Measurements from ENCODE around the gene BHLHE40.

Gene BHLHE40

DNA sequence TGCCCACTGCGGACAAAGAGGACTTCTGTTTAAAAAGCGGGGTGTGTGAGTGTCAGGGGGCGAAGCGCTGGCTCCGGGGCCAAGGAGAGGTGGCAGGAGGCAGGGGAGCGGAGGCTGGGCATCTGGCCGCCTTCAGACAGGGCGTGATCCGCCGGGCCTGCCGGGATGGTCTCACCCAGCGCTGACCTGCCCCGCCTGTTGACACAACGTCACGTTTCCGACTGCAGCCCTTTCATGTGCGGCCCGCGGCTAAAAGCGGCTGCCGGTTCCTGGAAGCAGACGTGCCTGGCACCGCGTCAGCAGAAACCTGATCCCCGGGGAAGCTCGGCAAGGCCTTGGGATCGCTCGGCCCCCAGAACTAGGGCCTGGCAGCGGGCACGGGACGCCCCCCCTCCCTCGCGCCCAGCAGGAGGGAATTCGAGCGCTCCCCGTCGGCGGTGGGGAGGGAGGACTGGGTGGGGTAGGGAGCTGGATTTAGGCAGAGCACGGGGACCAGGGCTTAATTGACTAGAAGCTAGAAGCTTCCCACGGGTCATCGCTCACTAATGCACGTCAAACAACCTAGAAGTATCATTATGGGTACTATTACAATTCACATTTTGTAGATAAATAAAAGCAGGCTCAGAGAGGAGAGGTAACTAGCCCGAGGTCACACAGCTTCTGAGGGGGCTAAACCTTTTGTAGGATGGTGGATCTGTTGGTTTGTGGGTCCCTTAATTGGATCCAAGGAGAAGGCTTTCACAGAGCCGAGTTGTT lies 7.7 kb downstream of the BHLHE40 start:
- Mint-ChIP-seq H3K4me1 (peaks cover 69% of the 10 kb centered on the region), H3K27ac (peak overlapping the region; percentile 100), H3K36me3 (peaks cover 54% of the 10 kb centered on the region), H3K9me3 (no peaks in the 10 kb centered on the region), H3K4me3 (peak overlapping the region; percentile 91)
- ATAC-seq (peak; percentile 85), DNase-seq (ENCODE audit: low spot score in 2 of 2) (peak; percentile 75 to 94)

DNA sequence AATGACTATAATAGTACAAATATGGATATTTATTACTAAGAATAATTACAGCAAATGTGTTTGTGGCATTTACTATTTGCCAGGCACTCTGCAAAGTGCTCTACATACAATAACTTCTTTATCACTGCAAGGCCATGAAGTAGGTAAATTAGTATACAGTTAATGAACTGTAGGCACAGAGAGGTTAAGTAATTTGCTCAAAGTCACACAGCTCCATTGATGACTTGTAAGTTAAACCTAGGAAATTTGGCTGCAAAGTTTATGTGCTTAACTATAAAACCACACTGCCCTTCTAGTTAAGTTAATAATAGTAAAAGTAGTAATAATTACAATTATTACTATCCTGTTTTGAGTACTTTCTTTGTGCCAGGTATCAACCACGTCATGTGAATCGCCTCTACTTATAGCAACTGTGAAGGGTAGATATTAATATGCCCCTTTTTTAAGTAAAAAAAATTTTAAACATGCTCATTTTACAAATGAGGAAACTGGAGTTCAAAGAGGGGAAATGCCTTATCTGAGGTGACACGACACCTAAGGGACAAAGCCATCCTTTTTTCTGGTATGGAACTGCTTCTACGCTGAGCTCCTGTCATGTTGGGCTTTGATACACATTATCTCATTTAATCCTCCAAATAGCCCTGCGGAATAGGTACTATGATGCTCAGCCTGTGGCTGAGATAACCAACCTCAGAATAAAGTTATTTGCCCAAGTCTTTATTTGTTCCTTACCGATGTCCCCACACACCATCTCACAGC lies 8.5 kb downstream of the BHLHE40 start:
- Mint-ChIP-seq H3K9me3 (no peaks in the 10 kb centered on the region), H3K4me1 (peaks cover 77% of the 10 kb centered on the region), H3K4me3 (peak overlapping the region; percentile 91), H3K27ac (peak overlapping the region; percentile 100), H3K36me3 (peaks cover 47% of the 10 kb centered on the region)
- DNase-seq (ENCODE audit: low spot score in 2 of 2) (no peak), ATAC-seq (no peak)

DNA sequence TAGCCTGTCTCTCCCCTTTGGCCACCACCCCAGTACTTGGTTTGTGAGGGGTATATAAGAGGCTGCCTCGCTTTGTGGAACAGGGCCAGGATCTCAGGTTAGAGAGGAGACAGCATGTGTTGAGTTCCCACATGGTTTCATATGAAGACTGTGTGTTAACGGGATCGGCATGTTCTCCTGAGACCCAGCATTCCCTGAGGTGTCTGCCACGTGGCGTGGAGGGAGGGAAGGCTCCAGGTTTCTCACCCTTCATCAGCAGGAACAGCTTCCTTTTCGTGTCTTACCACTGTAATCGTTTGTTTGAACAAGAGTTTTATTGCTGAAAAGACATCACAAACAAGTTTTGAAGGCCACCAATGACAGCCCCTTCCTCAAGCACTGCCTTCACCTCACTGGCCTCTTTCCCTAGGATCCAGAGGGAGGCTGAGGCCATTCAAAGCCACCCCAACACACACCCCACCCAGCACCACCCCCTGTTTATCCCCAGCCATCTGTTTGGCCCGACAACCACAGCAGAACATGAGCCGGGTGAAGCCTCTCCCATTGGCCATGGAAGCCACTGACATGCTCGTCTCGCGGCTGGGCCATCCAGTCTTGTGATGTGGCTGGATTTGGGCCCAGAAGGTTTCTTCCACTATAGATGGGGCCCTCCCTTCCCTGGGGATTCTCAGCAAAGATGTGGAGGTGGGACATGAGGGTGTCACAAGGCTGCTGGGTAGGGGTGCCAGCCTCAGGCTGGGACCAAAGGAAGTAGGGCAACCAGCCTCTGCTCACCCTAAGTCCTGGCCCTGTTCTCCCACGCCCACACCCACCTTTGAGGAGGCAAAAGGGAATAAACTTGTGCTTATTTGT lies 10.0 kb downstream of the BHLHE40 start:
- peaks cover 32% of the 10 kb centered on the region for H3K36me3 Mint-ChIP-seq
- no peaks in the 10 kb centered on the region for H3K9me3 Mint-ChIP-seq
- H3K4me3 Mint-ChIP-seq = peak overlapping the region; percentile 26
- H3K4me1 Mint-ChIP-seq = peaks cover 71% of the 10 kb centered on the region
- DNase-seq (ENCODE audit: low spot score in 2 of 2) (peak in 1 of 2 donors; percentile 48), ATAC-seq (no peak)
- H3K27ac Mint-ChIP-seq = peak overlapping the region; percentile 100

DNA sequence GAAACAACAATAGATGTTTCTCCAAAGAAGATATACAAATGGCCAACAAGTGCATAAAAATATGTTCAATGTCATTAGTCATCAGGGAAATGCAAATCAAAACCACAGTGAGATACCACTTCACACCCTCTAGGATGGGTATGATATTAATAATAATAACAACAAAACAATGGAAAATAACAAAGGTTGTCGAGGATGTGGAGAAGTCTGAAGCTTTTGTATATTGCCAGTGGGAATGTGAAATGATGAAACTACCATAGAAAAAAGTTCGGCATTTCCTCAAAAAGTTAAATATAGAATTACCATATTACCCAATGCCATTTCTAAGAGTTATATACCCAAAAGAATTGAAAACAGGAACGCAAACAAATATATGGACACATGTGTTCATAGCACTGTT lies 10.8 kb downstream of the BHLHE40 start:
- no peak for DNase-seq (ENCODE audit: low spot score in 2 of 2)
- Mint-ChIP-seq H3K27ac (peak overlapping the region; percentile 100), H3K36me3 (peaks cover 23% of the 10 kb centered on the region), H3K4me1 (peaks cover 77% of the 10 kb centered on the region), H3K9me3 (no peaks in the 10 kb centered on the region), H3K4me3 (no peak overlapping the region)
- no peak for ATAC-seq

DNA sequence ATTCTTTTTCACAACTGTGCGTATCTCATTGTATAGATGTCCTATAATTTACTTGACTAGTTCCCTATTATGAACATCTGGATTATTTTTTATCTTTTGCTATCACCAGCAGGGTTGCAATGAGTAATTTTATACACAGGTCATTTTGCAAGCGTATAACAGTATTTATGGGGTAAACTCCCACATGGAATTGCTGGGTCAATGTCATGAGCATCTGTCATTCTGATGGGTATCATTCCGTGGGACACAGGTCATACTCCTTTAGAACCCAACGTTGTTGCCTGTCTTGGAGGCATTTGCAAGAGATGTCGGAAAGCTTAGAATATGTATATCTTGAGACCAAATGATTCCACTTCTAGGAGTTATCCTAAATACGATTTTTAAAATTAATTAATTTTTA lies 12.9 kb downstream of the BHLHE40 start:
- Mint-ChIP-seq H3K36me3 (peaks cover 3% of the 10 kb centered on the region), H3K4me1 (peaks cover 68% of the 10 kb centered on the region), H3K9me3 (no peaks in the 10 kb centered on the region), H3K27ac (no peak overlapping the region), H3K4me3 (no peak overlapping the region)
- no peak for DNase-seq (ENCODE audit: low spot score in 2 of 2)
- ATAC-seq = no peak

DNA sequence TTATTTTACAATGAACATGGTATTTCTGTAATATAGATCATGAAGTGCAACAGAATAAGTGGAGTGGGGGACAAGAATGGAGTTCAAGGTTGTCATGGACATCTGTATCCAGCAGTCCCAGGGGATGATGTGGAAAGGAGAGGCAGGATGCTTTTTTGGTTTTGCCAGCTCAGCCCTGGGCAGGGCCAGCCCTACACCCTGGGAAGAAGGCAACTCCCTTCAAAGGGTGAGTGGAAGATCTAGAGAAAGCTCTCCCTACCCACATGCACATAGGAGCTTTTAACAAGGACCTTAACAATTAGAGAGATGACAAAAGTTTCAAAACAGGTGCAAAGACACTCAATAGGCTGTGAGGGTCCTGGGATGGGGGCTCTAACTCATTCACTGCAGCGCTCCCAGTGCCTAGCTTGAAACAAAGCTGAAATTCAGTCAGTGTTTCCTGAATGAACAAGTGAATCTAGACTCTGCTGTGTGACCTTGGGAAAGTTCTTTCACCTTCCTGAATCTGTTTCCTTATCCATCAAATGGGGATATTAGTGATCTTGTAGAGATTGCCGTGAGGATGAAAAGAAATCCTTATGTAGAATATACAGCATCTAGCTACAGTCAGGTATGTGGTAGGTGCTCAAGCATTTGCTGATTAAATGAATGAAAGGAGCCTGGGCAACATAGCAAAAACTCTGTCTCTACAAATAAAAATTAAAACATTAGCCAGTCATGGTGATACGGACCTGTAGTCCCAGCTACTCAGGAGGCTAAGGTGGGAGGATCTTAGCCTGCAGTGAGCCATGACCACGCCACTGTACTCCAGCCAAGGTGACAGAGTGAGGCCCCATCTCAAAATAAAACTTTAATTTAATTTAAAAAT lies 14.3 kb downstream of the BHLHE40 start:
- Mint-ChIP-seq H3K4me1 (peaks cover 59% of the 10 kb centered on the region), H3K27ac (no peak overlapping the region), H3K4me3 (no peak overlapping the region), H3K36me3 (no peaks in the 10 kb centered on the region), H3K9me3 (no peaks in the 10 kb centered on the region)
- DNase-seq (ENCODE audit: low spot score in 2 of 2) (peak in 1 of 2 donors; percentile 42), ATAC-seq (no peak)

DNA sequence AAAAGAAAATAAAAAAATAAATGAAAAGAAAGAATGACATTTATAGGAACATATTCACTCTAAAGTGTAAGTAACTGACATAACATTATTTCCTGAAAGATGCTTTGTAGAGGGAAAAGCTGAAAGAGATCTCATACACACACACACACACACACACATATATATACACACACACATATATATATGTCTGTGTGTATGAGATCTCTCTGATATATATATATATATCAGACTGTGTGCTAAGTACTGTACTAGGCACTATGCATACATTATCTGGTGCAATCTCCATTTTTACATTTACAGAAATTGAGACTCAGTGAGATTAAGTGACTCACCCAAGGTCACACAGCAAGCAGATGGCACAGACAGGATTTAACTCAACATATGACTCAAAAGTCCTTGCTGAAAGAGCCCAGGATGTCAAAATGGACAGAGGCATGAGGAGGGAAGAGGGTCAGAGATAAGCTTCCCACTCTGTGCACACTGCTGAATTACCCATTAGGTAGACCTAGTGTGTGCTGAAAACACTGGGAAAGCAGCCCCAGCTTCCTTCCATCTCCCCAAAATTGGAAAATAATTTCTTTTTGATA lies 15.0 kb downstream of the BHLHE40 start:
- H3K4me3 Mint-ChIP-seq = peak overlapping the region; percentile 6
- DNase-seq (ENCODE audit: low spot score in 2 of 2) = peak; percentile 1 to 46
- H3K4me1 Mint-ChIP-seq = peaks cover 52% of the 10 kb centered on the region
- H3K27ac Mint-ChIP-seq = peak overlapping the region; percentile 79
- ATAC-seq = peak; percentile 87
- no peaks in the 10 kb centered on the region for H3K36me3 Mint-ChIP-seq
- H3K9me3 Mint-ChIP-seq = no peaks in the 10 kb centered on the region

DNA sequence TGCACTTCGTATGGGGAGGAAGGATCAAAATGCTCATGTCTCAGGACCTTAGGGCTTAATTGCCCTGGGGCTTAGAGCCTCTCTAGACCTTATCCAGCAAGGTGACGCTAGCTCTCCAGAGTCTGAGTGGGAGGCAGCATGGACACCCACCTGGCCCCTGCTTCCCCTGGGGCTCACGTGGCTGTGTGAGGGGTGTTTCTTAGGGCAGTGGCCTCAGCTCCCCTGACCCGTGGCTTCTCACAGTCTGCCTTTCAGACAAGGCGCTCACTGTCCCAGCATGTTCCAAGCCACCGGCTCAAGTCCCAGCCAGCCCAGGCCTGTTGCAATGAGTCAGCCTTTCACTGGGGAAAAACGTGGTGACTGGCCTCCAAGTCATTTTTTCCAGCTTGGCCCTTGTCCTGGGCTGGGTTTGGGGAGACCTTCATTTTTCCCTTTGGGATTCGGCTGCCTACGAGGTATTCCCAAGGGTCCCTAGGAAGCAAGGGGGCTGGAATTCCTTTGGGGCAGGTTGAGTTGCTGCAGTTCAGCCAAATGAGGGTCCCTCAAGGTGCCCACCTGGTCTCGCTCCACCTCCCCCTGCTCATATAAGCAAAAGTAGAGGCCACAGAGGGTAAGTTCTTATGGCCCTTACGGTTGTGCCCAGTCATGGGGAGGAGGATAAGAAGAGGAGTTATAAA lies 15.7 kb downstream of the BHLHE40 start:
- H3K27ac Mint-ChIP-seq = peak overlapping the region; percentile 79
- no peaks in the 10 kb centered on the region for H3K9me3 Mint-ChIP-seq
- peaks cover 52% of the 10 kb centered on the region for H3K4me1 Mint-ChIP-seq
- peak overlapping the region; percentile 6 for H3K4me3 Mint-ChIP-seq
- DNase-seq (ENCODE audit: low spot score in 2 of 2) = peak; percentile 0 to 51
- no peaks in the 10 kb centered on the region for H3K36me3 Mint-ChIP-seq
- ATAC-seq = peak; percentile 27

DNA sequence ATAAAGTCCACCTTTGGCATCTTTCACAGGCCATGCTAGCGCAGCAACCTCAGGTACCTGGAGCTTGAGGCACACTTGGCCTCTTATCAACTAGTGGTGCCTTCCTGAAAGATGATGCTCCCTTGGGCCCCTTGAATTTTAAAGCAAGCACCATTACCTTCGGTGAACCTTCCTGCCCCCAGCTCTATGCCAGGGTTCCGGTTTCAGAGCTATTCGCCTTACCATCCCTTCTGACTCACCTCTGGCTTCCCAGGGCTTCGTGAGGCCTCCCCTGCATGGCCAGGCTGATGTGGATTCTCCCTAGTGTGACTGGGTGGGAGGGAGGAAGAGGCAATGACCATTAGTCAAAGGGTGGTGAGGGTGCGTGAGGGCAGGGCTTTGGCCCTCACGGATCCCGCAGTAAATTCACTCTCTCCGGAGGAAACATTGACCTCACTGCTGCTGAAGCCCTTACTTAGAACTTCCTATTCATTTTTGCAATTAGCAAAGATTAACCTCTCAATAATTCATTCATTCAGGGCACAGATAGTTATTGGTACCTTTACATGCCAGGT lies 16.3 kb downstream of the BHLHE40 start:
- H3K36me3 Mint-ChIP-seq = no peaks in the 10 kb centered on the region
- H3K27ac Mint-ChIP-seq = no peak overlapping the region
- H3K9me3 Mint-ChIP-seq = no peaks in the 10 kb centered on the region
- peaks cover 48% of the 10 kb centered on the region for H3K4me1 Mint-ChIP-seq
- no peak for ATAC-seq
- no peak overlapping the region for H3K4me3 Mint-ChIP-seq
- peak in 1 of 2 donors; percentile 45 for DNase-seq (ENCODE audit: low spot score in 2 of 2)

DNA sequence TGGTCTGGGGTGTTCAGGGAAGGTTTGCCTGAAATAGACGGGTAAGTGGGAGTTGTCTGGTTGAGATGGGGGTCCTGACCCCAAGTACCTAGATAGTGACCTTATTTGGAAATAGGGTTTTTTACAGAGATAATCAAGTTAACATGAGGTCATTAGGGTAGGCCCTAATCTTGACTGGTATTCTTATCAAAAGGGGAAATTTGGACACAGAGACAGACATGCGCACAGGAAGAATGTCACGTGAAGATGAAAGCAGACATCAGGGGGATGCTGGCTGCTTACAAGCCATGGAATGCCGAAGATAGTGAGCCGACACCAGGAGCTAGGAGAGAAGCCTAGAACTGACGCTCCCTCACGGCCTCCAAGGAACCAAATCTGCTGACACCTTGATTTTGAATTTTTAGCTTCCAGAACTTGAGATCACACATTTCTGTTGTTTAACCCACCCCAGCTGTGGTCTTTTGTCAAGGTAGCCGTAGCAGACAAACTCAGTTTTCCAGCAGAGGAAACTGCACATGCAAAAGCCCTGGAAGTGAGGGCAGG lies 17.1 kb downstream of the BHLHE40 start:
- Mint-ChIP-seq H3K4me1 (peaks cover 55% of the 10 kb centered on the region), H3K36me3 (no peaks in the 10 kb centered on the region), H3K9me3 (no peaks in the 10 kb centered on the region), H3K27ac (peak overlapping the region; percentile 65), H3K4me3 (no peak overlapping the region)
- ATAC-seq (no peak), DNase-seq (ENCODE audit: low spot score in 2 of 2) (peak in 1 of 2 donors; percentile 47)

DNA sequence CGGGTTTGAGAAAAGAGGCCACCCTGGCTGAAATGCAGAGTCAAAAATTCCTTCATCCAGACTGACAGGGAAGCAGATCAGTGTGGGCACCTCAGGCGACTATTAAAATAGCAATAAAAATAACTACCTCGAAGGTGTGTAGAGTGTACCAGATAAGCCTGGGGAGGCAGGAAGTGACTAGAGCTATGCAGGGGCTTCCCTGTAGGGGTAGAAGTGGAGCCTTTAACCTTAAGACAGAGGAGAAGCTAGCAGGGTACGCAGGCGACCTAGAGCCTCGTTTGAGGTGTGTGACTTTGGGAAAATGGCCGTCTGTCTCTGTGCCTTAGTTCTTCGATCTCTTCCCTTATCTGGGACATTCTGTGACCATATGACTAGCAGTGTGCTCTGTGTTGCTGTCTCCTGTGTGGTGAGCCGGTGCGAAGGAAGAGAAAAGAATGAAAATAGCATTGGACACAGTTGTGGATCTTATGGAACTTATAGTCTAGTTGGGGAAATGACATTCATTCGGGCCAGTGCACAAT lies 17.6 kb downstream of the BHLHE40 start:
- H3K36me3 Mint-ChIP-seq = no peaks in the 10 kb centered on the region
- H3K27ac Mint-ChIP-seq = peak overlapping the region; percentile 65
- DNase-seq (ENCODE audit: low spot score in 2 of 2) (peak in 1 of 2 donors; percentile 47), ATAC-seq (peak; percentile 46)
- no peaks in the 10 kb centered on the region for H3K9me3 Mint-ChIP-seq
- H3K4me3 Mint-ChIP-seq = no peak overlapping the region
- H3K4me1 Mint-ChIP-seq = peaks cover 59% of the 10 kb centered on the region

DNA sequence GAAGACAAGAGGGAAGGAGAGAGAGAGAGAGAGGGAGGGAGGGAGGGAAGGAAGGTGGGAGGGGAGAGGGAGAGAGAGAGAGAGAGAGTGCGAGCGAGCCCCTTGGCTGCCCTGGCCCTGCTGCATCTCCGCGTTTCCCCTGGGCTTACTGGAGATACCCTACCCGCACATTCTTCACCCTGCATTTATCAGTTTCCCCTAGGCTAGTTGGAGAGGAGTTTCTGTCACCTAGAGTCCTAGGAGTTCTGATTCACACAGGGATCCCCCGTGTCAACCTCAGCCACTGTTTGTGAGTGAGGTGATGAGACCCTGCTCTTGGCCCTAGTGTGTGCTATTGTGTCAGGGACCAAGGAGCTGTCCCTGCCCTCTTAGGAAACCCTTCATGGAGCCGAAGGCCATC lies 18.7 kb downstream of the BHLHE40 start:
- no peak overlapping the region for H3K4me3 Mint-ChIP-seq
- no peak overlapping the region for H3K27ac Mint-ChIP-seq
- peaks cover 8% of the 10 kb centered on the region for H3K36me3 Mint-ChIP-seq
- ATAC-seq (no peak), DNase-seq (ENCODE audit: low spot score in 2 of 2) (no peak)
- no peaks in the 10 kb centered on the region for H3K9me3 Mint-ChIP-seq
- peaks cover 56% of the 10 kb centered on the region for H3K4me1 Mint-ChIP-seq

DNA sequence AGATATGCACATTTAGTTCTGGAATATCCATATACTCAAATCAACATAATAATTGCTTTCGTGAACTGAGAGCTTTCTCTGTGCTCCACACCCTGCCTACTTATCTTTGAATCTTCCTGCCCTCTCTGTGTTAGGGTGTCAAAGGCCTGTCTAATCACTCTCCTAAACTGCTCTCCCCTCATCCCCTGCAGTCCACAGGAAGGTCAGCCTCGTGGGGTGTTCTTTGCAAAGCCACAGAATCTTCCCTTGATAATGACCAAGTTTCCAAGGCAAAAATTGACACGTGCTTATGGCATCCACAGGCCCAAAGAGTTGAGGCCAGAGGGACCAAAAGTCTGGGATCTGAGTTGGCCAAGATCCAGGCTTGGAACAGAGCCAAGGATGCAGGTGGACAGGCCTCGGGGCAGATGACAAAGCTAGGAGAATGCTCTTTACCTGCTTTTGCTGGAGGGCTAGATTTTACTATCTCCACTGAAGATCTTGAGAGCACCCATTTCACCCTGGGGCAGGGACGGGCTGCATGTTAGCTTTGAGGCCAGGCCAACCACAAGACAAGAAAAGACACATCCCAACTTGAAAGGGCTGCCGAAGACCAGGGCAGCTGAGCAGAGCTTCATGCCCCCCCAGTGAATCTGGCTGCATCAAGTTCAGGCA lies 20.4 kb downstream of the BHLHE40 start:
- Mint-ChIP-seq H3K4me3 (no peak overlapping the region), H3K9me3 (no peaks in the 10 kb centered on the region), H3K27ac (peak overlapping the region; percentile 76), H3K36me3 (peaks cover 13% of the 10 kb centered on the region), H3K4me1 (peaks cover 51% of the 10 kb centered on the region)
- ATAC-seq (no peak), DNase-seq (ENCODE audit: low spot score in 2 of 2) (no peak)

All from stimulated activated effector memory CD8-positive, alpha-beta T cell treated with anti-CD3 and anti-CD28 coated beads, Interleukin-12 subunit alpha, Interleukin-12 subunit beta, amount 100 ng/mL, for 72 hours (primary cell).